ENCODE measurements around the gene ALG5.

The ALG5 gene

DNA sequence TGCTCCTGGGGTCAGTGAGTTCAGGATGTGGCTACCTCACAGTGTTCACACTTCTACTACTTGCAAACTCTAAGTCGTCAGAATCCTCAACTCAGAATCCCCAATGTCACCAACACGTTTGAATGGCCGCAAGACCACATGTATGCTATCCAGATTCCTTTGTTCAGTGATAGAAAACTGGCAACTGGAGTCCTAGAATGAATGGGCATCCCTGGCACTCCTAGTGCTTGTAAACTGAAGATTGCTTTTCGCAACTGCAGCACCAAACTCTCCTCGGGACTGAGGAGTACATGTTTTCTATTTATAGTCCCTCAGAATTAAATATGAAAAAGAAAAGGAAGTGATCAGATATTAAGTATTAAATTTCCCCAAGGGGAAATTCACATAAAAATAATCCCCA is 84.0 kb downstream of the ALG5 start:
- TF ChIP-seq, protein P1, sequence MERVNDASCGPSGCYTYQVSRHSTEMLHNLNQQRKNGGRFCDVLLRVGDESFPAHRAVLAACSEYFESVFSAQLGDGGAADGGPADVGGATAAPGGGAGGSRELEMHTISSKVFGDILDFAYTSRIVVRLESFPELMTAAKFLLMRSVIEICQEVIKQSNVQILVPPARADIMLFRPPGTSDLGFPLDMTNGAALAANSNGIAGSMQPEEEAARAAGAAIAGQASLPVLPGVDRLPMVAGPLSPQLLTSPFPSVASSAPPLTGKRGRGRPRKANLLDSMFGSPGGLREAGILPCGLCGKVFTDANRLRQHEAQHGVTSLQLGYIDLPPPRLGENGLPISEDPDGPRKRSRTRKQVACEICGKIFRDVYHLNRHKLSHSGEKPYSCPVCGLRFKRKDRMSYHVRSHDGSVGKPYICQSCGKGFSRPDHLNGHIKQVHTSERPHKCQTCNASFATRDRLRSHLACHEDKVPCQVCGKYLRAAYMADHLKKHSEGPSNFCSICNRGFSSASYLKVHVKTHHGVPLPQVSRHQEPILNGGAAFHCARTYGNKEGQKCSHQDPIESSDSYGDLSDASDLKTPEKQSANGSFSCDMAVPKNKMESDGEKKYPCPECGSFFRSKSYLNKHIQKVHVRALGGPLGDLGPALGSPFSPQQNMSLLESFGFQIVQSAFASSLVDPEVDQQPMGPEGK (CRISPR knock-in tag; IDR thresholded peaks at IDR 0.05; ENCODE audit: borderline replicate concordance): no peak
- no peak for TF ChIP-seq ZFP3 (CRISPR knock-in tag; IDR thresholded peaks at IDR 0.05)
- TF ChIP-seq BACH2 (CRISPR knock-in tag; IDR thresholded peaks at IDR 0.05; ENCODE audit: borderline replicate concordance): no peak
- ATAC-seq: no peak

DNA sequence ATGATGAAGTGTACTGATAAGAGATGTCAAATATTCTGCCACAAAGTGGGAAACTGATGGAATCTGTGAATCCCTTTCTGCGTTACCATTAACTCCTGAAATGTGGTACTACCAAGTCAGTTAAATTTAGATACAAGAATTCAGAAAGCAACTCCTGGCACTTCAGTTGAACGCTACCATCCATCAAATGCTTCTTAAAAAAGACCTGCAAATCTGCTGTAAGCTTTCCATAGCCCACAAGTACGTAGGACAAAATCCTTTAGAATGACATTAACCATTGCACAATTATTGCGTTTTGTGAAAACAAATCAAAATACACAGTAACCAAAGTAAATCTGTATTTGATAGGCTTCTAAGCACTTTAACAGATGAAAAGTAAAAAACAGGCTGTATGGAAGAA is 84.5 kb downstream of the ALG5 start:
- ATAC-seq: no peak
- TF ChIP-seq ZNF70 (CRISPR knock-in tag; IDR thresholded peaks at IDR 0.05): no peak
- no peak for TF ChIP-seq TOX (CRISPR knock-in tag; IDR thresholded peaks at IDR 0.05; ENCODE audit: borderline replicate concordance)
- TF ChIP-seq ZFP3 (CRISPR knock-in tag; IDR thresholded peaks at IDR 0.05): no peak
- TF ChIP-seq ZC3H10 (CRISPR knock-in tag; IDR thresholded peaks at IDR 0.05): no peak
- no peak for TF ChIP-seq SNAI2 (CRISPR knock-in tag; IDR thresholded peaks at IDR 0.05)
- TF ChIP-seq, protein P2, sequence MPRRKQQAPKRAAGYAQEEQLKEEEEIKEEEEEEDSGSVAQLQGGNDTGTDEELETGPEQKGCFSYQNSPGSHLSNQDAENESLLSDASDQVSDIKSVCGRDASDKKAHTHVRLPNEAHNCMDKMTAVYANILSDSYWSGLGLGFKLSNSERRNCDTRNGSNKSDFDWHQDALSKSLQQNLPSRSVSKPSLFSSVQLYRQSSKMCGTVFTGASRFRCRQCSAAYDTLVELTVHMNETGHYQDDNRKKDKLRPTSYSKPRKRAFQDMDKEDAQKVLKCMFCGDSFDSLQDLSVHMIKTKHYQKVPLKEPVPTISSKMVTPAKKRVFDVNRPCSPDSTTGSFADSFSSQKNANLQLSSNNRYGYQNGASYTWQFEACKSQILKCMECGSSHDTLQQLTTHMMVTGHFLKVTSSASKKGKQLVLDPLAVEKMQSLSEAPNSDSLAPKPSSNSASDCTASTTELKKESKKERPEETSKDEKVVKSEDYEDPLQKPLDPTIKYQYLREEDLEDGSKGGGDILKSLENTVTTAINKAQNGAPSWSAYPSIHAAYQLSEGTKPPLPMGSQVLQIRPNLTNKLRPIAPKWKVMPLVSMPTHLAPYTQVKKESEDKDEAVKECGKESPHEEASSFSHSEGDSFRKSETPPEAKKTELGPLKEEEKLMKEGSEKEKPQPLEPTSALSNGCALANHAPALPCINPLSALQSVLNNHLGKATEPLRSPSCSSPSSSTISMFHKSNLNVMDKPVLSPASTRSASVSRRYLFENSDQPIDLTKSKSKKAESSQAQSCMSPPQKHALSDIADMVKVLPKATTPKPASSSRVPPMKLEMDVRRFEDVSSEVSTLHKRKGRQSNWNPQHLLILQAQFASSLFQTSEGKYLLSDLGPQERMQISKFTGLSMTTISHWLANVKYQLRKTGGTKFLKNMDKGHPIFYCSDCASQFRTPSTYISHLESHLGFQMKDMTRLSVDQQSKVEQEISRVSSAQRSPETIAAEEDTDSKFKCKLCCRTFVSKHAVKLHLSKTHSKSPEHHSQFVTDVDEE (CRISPR knock-in tag; IDR thresholded peaks at IDR 0.05): no peak

DNA sequence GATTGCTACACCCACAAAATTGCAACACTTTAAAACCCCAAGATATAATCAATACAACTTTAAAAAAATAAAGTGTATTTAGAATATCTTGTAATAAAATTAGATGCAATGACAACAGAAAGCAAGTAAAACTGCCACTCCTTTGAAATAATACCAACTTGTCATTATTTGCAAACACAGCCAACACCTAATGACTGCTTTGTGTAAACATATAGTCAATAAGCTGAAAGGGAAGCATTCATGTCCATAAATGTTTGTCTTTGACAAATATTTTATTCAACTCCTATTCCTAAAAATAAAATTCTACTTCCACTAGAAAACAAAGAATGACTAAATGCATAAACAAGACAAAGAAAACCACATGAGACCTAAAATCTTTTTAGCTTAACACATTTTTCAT is 85.7 kb downstream of the ALG5 start:
- TF ChIP-seq ZNF70 (CRISPR knock-in tag; IDR thresholded peaks at IDR 0.05): no peak
- no peak for TF ChIP-seq BACH2 (CRISPR knock-in tag; IDR thresholded peaks at IDR 0.05; ENCODE audit: borderline replicate concordance)
- no peak for TF ChIP-seq ESRRG (CRISPR knock-in tag; IDR thresholded peaks at IDR 0.05)
- no peak for TF ChIP-seq ARNTL (CRISPR knock-in tag; IDR thresholded peaks at IDR 0.05; ENCODE audit: borderline replicate concordance, low read depth)
- no peak for TF ChIP-seq ZNF565 (CRISPR knock-in tag; conservative IDR thresholded peaks at IDR 0.05; ENCODE audit: low read depth)
- TF ChIP-seq ZFP3 (CRISPR knock-in tag; IDR thresholded peaks at IDR 0.05): no peak
- no peak for TF ChIP-seq ISL1 (CRISPR knock-in tag; IDR thresholded peaks at IDR 0.05)
- TF ChIP-seq, protein P2 (CRISPR knock-in tag; IDR thresholded peaks at IDR 0.05): no peak
- TF ChIP-seq OSR1 (CRISPR knock-in tag; IDR thresholded peaks at IDR 0.05): no peak
- no peak for TF ChIP-seq SNAI2 (CRISPR knock-in tag; IDR thresholded peaks at IDR 0.05)
- TF ChIP-seq, protein P1 (CRISPR knock-in tag; IDR thresholded peaks at IDR 0.05; ENCODE audit: borderline replicate concordance): no peak
- no peak for TF ChIP-seq CSDC2 (CRISPR knock-in tag; IDR thresholded peaks at IDR 0.05)
- no peak for TF ChIP-seq ZFP30 (CRISPR knock-in tag; IDR thresholded peaks at IDR 0.05)
- no peak for TF ChIP-seq ZC3H10 (CRISPR knock-in tag; IDR thresholded peaks at IDR 0.05)
- TF ChIP-seq TOX (CRISPR knock-in tag; IDR thresholded peaks at IDR 0.05; ENCODE audit: borderline replicate concordance): no peak
- TF ChIP-seq ZNF8 (CRISPR knock-in tag; IDR thresholded peaks at IDR 0.05): no peak
- ATAC-seq: no peak

DNA sequence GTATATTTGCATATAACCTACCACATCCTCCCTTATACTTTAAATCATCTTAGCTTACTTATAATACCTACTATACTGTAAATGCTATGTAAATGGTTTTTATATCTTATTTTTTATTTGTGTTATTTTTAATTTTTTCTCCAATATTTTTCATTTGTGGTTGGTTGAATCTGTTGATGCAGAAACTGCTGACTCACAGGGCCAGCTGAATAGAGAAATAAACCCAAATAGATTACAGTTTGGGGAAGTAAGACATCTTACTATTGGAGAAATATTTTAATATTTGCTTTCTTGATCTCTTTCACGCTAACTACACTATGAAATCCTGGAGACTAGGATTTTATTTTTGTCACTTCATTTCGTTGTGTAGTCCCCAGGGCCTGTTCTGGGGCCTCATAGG is 86.2 kb downstream of the ALG5 start:
- no peak for ATAC-seq
- TF ChIP-seq, protein P3, sequence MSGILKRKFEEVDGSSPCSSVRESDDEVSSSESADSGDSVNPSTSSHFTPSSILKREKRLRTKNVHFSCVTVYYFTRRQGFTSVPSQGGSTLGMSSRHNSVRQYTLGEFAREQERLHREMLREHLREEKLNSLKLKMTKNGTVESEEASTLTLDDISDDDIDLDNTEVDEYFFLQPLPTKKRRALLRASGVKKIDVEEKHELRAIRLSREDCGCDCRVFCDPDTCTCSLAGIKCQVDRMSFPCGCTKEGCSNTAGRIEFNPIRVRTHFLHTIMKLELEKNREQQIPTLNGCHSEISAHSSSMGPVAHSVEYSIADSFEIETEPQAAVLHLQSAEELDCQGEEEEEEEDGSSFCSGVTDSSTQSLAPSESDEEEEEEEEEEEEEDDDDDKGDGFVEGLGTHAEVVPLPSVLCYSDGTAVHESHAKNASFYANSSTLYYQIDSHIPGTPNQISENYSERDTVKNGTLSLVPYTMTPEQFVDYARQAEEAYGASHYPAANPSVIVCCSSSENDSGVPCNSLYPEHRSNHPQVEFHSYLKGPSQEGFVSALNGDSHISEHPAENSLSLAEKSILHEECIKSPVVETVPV (CRISPR knock-in tag; IDR thresholded peaks at IDR 0.05): no peak
- TF ChIP-seq SNAI2 (CRISPR knock-in tag; IDR thresholded peaks at IDR 0.05) (no peak), BACH2 (CRISPR knock-in tag; IDR thresholded peaks at IDR 0.05; ENCODE audit: borderline replicate concordance) (no peak), ARNTL (CRISPR knock-in tag; IDR thresholded peaks at IDR 0.05; ENCODE audit: borderline replicate concordance, low read depth) (no peak), ZFP30 (CRISPR knock-in tag; IDR thresholded peaks at IDR 0.05) (no peak), ISL1 (CRISPR knock-in tag; IDR thresholded peaks at IDR 0.05) (no peak), GLIS3 (CRISPR knock-in tag; IDR thresholded peaks at IDR 0.05) (no peak)

Data from SK-N-SH treated with all-trans-retinoic acid at 6 μM for 48 hours (cell line).